ENCODE measurements around the gene ANGPT4. TPM values are rescaled to one million over a fixed set of nuclear protein-coding genes. Genes with fewer than 3 reads are reported as not detected.

Gene ANGPT4, protein sequence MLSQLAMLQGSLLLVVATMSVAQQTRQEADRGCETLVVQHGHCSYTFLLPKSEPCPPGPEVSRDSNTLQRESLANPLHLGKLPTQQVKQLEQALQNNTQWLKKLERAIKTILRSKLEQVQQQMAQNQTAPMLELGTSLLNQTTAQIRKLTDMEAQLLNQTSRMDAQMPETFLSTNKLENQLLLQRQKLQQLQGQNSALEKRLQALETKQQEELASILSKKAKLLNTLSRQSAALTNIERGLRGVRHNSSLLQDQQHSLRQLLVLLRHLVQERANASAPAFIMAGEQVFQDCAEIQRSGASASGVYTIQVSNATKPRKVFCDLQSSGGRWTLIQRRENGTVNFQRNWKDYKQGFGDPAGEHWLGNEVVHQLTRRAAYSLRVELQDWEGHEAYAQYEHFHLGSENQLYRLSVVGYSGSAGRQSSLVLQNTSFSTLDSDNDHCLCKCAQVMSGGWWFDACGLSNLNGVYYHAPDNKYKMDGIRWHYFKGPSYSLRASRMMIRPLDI
- total RNA-seq: under 1 TPM in 3 of 4 donors, not detected in 1; 0.04 to 0.15 (median 0.10) TPM

GRCh38 chr20:916125-916799 is at the start of gene ANGPT4:
ANGPT4 (minus strand) TSS chr20:916334; CDS start chr20:916214, 120 bp downstream.
- no peak for DNase-seq
- in situ Hi-C loops (cut with MboI; ENCODE audit: low sequenced_read_pairs in 4 of 4): no loop called here
- intact Hi-C loops (cut with DNase I; ENCODE audit: low total_unique reads): no loop called here
- Histone ChIP-seq H3K36me3 (no peaks in the 10 kb centered on the region), H3K4me3 (no peak within 1 kb of the TSS), H3K4me1 (peaks cover 0 to 6% of the 10 kb centered on the region in 2 donors), H3K27ac (no peak within 1 kb of the TSS), H3K27me3 (no peaks in the 10 kb centered on the region), H3K9me3 (no peaks in the 10 kb centered on the region)
- TF ChIP-seq, protein P1, sequence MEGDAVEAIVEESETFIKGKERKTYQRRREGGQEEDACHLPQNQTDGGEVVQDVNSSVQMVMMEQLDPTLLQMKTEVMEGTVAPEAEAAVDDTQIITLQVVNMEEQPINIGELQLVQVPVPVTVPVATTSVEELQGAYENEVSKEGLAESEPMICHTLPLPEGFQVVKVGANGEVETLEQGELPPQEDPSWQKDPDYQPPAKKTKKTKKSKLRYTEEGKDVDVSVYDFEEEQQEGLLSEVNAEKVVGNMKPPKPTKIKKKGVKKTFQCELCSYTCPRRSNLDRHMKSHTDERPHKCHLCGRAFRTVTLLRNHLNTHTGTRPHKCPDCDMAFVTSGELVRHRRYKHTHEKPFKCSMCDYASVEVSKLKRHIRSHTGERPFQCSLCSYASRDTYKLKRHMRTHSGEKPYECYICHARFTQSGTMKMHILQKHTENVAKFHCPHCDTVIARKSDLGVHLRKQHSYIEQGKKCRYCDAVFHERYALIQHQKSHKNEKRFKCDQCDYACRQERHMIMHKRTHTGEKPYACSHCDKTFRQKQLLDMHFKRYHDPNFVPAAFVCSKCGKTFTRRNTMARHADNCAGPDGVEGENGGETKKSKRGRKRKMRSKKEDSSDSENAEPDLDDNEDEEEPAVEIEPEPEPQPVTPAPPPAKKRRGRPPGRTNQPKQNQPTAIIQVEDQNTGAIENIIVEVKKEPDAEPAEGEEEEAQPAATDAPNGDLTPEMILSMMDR (IDR thresholded peaks at IDR 0.05 in 4 of 5, conservative IDR thresholded peaks at IDR 0.05 in 1 of 5): no peak
- TF ChIP-seq POLR2A (IDR thresholded peaks at IDR 0.05): no peak
- ATAC-seq: no peak

GRCh38 chr20:963795-964194 is 47.7 kb upstream of the ANGPT4 start:
- H3K36me3 ChIP-seq: no peaks in the 10 kb centered on the region
- H3K4me3 ChIP-seq: no peak overlapping the region
- no peak for DNase-seq
- H3K27me3 ChIP-seq: peaks cover 0 to 6% (median 5%) of the 10 kb centered on the region in 3 donors
- intact Hi-C loops (cut with DNase I; ENCODE audit: low total_unique reads): no loop called here
- no peaks in the 10 kb centered on the region for H3K4me1 ChIP-seq
- ATAC-seq: no peak
- in situ Hi-C loops (cut with MboI; ENCODE audit: low sequenced_read_pairs in 4 of 4): loop anchor here in 2 of 4 donors (25.0 kb wide), 1 partner anchor 249 kb away; the partner anchor contains the start of gene C20orf202 (in 2 of the 2)
- no peaks in the 10 kb centered on the region for H3K9me3 ChIP-seq
- TF ChIP-seq, protein P1 (IDR thresholded peaks at IDR 0.05 in 4 of 5, conservative IDR thresholded peaks at IDR 0.05 in 1 of 5): no peak
- no peak for TF ChIP-seq POLR2A (IDR thresholded peaks at IDR 0.05)
- H3K27ac ChIP-seq: no peak overlapping the region

- H3K4me1 ChIP-seq: no peaks in the 10 kb centered on the region
- H3K9me3 ChIP-seq: no peaks in the 10 kb centered on the region
- H3K4me3 ChIP-seq: no peak overlapping the region
- in situ Hi-C loops (cut with MboI; ENCODE audit: low sequenced_read_pairs in 4 of 4) (loop anchor here in 2 of 4 donors (25.0 kb wide), 1 partner anchor 250 kb away; the partner anchor contains the start of gene C20orf202 (in 2 of the 2)), intact Hi-C loops (cut with DNase I; ENCODE audit: low total_unique reads) (no loop called here)
- H3K36me3 ChIP-seq: no peaks in the 10 kb centered on the region
- H3K27ac ChIP-seq: no peak overlapping the region
- H3K27me3 ChIP-seq: peaks cover 0 to 15% (median 5%) of the 10 kb centered on the region in 3 donors
- no peak for DNase-seq
- no peak for TF ChIP-seq POLR2A (IDR thresholded peaks at IDR 0.05)
- TF ChIP-seq, protein P1 (IDR thresholded peaks at IDR 0.05 in 4 of 5, conservative IDR thresholded peaks at IDR 0.05 in 1 of 5): no peak
- no peak for ATAC-seq
Measured at GRCh38 chr20:962683-963082, 46.5 kb upstream of the ANGPT4 start.

DNA sequence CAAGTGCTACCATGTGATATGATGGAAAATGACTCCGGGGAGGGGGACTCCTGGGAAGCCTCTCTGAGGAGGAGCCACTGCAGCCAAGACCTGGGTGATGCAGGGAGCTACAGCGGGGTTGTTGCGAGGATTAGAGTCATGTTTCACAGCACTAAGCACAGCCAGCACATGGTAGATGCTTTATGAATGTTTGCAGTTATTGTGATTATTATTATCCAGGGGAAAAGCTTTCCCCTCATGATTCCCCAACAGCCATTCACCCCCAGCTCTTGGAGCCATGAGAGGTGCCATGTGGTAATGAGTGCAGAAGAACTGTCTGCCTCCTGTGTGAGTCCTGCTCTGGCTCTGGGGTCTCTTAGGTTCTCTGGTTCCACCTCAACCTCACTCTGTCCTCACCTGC is 46.1 kb upstream of the ANGPT4 start:
- ATAC-seq: no peak
- intact Hi-C loops (cut with DNase I; ENCODE audit: low total_unique reads): no loop called here
- peaks cover 0 to 15% (median 5%) of the 10 kb centered on the region in 3 donors for H3K27me3 ChIP-seq

More for the DNA sequence above, 46.1 kb upstream of the ANGPT4 start:
- in situ Hi-C loops (cut with MboI; ENCODE audit: low sequenced_read_pairs in 4 of 4): loop anchor here in 2 of 4 donors (25.0 kb wide), 1 partner anchor 250 kb away; the partner anchor contains the start of gene C20orf202 (in 2 of the 2)
- Histone ChIP-seq H3K27ac (no peak overlapping the region), H3K4me1 (no peaks in the 10 kb centered on the region), H3K9me3 (no peaks in the 10 kb centered on the region), H3K36me3 (no peaks in the 10 kb centered on the region), H3K4me3 (no peak overlapping the region)
- TF ChIP-seq, protein P1 (IDR thresholded peaks at IDR 0.05 in 4 of 5, conservative IDR thresholded peaks at IDR 0.05 in 1 of 5): no peak
- DNase-seq: no peak

All from gastrocnemius medialis (tissue), 4 donors.